NB4 (cell line): ENCODE results near the gene STIM1.

Experiments used
- MYC ChIP-seq: IDR thresholded peaks from 2 replicates; pipeline ENCODE4 v1.6.1; 2011; ENCODE audit warnings: low read depth, low read length
- POLR2A ChIP-seq: IDR thresholded peaks from 2 replicates; pipeline ENCODE4 v1.6.1; 2011; ENCODE audit warnings: mild to moderate bottlenecking; ENCODE audit not compliant: insufficient read length; ENCODE audit errors: extremely low read depth
- TF ChIP-seq, protein P1 (sequence below): IDR thresholded peaks from 2 replicates; pipeline ENCODE4 v1.6.1; 2011; ENCODE audit warnings: low read depth, low read length
- TF ChIP-seq, protein P2 (sequence below): IDR thresholded peaks from one replicate; pipeline ENCODE4 v1.5.1; 2012; ENCODE audit warnings: low read depth, low read length

DNA sequence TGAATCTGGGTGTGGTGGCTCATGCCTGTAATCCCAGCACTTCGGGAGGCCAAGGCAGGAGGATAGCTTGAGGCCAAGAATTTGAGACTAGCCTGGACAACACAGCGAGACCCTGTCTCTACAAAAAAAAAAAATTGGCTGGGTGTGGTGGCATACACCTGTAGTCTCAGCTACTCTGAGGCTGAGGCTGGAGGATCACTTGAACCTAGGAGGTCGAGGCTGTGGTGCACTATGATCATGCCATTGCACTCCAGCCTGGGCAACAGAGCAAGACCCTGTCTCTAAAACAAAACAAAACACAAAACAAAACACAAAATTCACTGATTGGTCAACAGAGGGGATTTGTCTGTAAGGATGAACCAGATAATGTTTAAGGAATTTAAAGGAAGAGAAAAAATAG lies 113.7 kb downstream of the STIM1 start:
- TF ChIP-seq, protein P1, sequence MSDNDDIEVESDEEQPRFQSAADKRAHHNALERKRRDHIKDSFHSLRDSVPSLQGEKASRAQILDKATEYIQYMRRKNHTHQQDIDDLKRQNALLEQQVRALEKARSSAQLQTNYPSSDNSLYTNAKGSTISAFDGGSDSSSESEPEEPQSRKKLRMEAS = no peak
- TF ChIP-seq, protein P2, sequence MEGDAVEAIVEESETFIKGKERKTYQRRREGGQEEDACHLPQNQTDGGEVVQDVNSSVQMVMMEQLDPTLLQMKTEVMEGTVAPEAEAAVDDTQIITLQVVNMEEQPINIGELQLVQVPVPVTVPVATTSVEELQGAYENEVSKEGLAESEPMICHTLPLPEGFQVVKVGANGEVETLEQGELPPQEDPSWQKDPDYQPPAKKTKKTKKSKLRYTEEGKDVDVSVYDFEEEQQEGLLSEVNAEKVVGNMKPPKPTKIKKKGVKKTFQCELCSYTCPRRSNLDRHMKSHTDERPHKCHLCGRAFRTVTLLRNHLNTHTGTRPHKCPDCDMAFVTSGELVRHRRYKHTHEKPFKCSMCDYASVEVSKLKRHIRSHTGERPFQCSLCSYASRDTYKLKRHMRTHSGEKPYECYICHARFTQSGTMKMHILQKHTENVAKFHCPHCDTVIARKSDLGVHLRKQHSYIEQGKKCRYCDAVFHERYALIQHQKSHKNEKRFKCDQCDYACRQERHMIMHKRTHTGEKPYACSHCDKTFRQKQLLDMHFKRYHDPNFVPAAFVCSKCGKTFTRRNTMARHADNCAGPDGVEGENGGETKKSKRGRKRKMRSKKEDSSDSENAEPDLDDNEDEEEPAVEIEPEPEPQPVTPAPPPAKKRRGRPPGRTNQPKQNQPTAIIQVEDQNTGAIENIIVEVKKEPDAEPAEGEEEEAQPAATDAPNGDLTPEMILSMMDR = no peak
- TF ChIP-seq POLR2A = no peak
- no peak for TF ChIP-seq MYC
